Activated CD4-positive, CD25-positive, alpha-beta regulatory T cell treated with anti-CD3 and anti-CD28 coated beads, Interleukin-2, amount 50 U/mL, for 72 hours (primary cell): Measurements from ENCODE around the gene LRRC25.
"Not testable (repeated sequence)": the region's sequence is repeated elsewhere in the genome, so short reads cannot be mapped to it uniquely, and the experiment has no call there.

ENCODE experiments used
- DNase-seq: peaks from one replicate; pipeline ENCODE4 v3.0.0; 2021

Gene LRRC25

DNA sequence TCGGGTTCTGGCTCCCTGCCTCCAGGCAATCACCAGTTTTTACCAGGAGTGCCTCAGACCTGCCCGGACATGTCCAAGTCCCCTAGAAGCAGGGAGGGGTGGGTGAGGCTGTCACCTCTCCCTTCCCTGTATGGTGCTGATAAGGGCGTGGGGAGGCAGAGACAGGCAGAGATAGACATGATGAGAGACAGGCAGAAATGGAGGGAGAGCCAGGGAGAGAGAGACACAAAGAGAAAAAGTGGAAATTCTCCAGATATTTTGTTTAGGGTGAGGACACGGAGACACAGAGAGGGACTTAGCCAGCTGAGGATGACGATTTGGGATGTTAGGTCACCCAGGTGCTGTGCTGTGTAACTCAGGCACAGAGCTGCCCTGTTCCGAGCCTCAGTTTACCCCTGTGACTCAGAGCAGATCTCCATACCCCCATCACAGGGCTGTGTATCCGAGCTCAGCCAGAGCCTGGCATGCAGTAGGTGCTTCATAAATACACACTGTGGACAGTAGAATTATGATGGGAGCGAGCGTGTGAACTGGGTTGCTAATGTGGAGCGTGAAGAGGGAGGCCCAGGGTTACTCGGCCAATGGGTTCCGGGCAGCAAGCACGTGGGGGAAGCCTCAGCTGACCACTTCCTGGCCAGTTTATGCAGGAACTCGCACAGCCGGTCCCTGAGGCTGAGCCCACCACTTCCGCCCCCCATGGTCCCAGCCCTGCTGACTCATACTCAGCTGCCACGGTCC lies 23.4 kb downstream of the LRRC25 start:
- DNase-seq: peak; percentile 73

DNA sequence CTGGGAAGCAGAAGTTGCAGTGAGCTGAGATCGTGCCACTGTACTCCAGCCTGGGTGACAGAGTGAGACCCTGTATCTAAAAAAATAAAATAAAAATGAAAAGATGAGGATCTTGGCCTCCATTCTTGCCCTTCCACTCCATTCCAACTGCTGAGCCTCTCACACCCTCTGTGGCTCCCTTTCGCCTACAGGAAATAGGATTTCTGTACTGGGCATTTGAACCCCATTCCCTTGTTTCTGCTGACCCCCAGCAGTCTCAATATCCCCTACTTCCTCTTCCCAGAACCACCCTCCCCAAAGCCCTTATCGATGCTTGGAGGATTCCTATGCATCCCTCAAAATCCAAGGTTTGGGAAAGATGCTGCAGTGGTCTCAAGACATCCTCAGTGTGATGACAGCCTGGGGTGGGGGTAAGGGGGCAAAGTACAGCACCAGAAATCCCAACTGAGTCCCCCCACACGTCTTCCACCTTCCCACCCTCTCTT lies 24.0 kb downstream of the LRRC25 start:
- DNase-seq: no peak

DNA sequence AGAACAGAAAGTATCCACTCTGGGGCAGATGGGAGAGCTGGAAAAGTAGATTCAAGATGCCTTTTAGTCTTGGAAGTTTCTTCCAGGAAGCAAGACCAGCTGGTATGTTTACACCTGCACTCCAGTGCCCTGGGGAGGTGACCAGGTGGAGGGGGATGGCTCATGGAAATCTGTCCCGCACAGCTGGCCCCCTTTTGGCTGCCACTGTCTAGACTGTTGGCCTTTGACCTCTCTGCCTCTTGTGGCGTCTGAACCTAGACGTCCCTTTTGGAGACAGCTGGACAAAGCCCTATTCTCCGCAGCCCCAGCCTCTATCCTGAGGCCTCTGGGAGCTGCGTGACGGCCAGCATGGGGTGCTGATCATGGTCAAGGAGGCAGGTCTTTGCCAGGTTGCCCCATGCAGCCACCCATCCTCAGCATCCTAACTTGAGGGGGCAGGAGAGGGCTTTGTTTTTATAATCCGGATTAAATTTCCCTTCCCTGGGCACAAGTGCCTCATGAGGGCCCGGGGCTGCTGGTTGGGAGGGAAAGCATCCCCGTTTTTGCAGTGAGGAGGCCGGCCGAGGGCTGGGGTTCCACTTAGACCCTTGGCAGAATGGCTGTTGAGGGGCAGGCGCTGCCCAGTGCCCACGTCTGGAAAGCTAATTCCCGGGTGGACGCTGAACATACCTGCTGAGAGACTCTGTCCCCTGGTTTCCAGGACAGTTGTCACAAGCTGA lies 28.8 kb downstream of the LRRC25 start:
- DNase-seq: no peak

DNA sequence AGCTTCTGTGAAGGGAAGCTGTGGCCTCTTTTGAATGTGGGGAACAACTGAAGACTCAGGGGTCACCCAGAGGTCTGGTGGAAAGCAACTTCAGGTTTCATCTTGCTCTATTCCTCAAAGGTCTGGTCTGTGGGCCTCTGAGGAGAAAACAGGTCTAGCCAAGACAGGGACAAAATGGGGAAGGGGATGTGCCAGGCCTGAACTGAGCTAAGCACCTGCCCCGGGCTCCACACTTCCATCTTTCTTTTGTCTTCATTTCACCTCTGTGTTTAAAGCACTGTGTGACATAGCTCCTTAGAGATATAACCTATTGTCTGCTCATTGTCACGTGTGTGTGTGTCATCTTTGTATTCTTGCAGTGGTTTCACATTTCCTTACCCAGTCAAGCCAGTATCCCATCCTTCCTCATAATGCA lies 31.4 kb downstream of the LRRC25 start:
- no peak for DNase-seq

DNA sequence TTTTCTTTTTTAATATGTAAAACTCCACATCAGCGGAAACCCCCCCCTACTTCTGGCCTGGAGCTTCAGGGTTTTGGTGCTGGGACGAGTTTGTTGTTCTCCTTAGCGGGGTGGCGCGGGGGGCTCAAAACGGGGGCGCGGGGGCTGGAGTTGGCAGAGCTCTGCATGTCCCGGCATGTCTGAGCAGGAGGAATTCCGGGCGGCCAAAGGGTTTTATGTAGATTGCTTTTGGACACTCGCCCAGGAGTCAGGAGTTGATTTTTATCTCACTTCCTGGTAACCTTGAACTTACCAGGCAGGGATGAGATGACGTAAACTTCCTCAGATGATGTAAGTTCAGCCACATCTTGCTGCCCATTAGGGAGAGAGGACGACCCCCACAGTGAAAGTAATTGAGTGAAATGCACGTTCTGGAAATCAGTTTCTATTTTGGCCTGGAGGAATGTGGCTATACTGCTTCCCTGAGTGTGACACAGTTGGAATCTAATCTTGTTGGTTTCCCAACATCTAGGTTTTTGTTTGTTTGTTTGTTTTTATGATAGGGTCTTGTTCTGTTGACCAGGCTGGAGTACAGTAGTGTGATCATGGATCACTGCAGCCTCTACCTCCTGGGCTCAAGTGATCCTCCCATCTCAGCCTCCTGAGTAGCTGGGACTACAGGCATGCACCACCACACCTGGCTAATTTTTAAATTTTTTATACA lies 32.4 kb downstream of the LRRC25 start:
- no peak for DNase-seq

DNA sequence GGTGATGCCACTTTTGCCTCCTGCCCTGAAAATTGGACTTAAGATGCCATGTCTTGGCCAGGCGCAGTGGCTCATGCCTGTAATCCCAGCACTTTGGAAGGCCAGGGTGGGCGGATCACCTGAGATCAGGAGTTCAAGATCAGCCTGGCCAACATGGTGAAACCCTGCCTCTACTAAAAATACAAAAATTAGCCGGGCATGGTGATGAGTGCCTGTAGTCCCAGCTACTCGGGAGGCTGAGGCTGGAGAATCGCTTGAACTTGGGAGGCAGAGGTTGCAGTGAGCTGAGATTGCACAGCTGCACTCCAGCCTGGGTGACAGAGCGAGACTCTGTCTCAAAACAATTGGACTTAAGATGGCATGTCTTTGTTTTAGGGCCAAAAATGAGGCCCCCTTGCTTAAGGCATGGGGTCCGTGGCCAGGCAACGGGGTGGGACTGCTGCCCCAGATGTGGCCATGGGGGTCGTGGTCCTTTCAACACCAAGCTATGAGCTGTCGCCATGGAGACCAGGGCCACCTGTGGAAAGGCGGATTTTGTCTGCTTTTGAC lies 33.1 kb downstream of the LRRC25 start:
- not testable (repeated sequence) for DNase-seq

DNA sequence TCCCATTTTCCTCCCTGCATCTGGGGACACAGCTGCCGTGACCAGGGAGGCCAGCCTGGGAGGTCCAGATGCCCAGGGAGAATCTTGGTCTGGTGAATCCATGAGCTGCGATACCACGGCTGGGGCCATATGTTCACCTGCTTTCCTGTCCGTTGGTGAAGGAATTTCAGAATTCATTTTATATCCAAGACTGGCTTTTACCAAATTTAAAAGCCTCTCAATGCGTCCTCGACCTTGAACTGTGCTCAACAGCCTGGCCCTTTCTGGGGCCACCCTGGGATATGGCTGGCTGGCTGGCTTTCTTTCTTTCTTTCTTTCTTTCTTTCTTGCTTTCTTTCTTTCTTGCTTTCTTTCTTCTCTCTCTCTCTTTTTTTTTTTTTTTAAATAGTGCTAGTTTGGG lies 33.6 kb downstream of the LRRC25 start:
- no peak for DNase-seq

DNA sequence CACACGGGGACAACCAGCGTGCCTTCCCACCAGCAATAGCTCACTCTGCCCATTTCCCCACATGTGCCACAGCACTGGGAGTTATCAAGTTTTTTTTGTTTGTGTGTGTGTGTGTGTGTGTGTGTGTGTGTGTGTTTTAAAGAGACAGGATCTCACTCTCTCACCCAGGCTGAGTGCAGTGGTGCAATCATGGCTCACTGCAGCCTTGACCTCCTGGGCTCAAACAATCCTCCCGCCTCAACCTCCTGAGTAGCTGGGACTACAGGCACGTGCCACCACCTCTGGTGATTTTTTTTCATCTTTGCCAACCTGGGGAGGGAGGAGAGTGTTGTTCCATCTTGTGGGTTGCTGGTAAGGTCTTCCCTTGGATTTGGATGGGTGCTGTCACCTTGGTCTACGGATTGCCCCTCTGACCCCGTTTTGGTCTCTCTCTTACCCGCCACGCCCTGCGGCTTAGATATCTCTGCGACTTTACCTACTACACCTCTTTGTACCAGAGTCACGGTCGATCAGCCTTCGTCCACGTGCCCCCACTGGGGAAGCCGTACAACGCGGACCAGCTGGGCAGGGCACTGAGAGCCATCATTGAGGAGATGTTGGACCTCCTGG lies 34.4 kb downstream of the LRRC25 start:
- no peak for DNase-seq

DNA sequence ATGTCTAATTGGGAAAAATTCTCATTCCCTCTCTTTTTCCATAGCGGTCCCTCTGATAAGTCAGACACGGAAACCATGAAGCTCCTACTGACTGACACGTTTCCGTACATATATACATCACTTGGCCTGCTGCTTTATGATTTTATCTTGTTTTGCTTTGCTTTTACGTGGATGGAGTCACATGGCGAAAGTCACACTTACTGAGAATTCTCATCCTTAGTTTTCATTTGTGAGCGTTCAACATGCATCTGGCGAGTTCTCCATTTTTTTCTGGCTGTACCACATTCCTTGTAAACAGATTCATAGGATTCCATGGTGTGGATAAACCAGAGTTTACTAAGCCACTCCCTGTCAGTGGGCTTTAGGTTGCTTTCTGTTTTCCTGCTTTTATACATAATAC lies 35.8 kb downstream of the LRRC25 start:
- no peak for DNase-seq

DNA sequence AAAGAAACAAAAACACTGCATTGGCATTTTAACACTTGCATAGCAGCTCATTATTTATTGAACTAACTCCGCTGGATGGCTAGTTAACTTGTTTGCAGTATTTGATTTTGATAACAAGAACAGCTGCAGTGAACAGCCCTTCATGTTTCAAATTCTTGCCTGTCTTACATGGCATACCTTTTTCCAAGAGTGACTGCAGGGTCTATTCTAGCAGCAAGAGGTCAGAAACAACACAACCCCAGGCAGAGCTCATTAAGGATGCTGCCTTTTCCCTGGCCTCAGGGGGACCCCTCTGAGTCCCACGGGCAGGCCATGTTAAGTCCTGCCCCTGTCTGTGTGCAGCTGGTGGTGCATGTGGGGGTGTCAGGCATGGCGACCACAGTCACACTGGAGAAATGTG lies 40.4 kb downstream of the LRRC25 start:
- DNase-seq: no peak

DNA sequence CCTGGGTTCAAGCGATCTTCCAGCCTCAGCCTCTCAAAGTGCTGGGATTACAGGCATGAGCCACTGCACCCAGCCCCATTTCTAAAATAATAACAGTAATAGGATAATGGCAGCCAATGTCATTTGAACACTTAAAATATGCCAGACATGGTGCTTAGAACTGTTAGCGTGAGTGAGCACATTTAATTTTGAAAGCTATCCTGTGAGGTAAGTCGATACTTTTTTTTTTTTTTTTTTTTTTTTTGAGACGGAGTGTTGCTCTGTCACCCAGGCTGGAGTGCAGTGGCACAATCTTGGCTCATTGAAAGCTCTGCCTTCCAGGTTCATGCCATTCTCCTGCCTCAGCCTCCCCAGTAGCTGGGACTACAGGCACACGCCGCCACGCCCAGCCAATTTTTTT lies 42.7 kb downstream of the LRRC25 start:
- not testable (repeated sequence) for DNase-seq

DNA sequence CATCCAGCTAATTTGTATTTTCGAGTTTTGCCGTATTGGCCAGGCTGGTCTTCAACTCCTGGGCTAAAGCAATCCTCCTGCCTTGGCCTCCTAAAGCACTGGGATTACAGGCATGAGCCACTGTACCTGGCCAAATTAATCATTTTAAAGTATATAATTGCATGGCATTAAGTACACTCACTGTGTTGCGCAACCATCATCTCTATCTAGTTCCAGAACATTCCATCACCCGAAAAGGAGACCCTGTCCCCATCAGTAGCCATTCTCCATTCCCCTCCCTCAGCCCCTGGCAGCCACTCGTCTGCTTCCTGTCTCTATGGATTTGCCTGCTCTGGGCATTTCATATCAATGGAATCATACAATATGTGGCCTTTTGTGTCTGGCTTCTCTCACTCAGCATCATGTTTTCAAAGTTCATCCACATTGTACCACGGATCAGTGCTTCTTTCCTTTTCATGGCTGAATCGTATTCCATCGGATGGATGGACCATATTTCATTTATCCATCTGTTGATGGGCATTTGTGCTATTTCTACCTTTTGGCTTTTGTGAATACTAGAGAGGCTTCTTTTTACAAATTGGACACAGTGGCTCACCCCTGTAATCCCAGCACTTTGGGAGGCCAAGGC lies 43.9 kb downstream of the LRRC25 start:
- no peak for DNase-seq

DNA sequence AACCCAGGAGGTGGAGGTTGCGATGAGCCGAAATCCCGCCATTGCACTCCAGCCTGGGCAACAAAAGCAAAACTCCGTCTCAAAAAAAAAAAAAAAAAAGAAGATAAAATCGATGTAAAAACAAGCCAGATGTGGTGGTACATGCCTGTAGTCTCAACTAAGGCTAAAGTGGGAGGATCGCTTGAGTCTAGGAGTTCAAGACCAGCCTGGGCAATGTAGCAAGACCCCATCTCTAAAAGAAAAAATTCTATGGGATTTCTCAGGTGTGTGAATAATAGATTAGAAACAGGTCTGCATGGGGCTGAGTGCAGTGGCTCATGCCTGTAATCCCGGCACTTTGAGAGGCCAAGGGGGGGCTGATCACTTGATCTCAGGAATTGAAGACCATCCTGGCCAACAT lies 45.9 kb downstream of the LRRC25 start:
- no peak for DNase-seq

DNA sequence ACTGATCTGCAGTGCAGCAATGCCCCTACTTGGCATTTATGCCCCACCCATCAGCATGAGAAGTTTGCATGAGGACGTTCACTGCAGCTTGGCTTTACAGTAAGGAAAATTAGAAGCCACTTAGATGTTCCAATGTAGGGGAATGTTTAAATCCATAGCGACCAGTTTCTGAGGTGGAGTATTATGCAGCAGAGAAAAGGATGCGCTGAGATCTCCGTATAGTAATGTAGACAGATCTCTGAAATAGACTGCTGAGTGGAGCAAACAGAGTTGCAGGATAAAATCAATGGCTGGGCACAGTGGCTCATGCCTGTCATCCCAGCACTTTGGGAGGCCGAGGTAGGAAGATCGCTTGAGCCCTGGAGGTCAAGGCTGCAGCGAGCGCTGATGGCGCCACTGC lies 46.9 kb downstream of the LRRC25 start:
- DNase-seq: no peak

DNA sequence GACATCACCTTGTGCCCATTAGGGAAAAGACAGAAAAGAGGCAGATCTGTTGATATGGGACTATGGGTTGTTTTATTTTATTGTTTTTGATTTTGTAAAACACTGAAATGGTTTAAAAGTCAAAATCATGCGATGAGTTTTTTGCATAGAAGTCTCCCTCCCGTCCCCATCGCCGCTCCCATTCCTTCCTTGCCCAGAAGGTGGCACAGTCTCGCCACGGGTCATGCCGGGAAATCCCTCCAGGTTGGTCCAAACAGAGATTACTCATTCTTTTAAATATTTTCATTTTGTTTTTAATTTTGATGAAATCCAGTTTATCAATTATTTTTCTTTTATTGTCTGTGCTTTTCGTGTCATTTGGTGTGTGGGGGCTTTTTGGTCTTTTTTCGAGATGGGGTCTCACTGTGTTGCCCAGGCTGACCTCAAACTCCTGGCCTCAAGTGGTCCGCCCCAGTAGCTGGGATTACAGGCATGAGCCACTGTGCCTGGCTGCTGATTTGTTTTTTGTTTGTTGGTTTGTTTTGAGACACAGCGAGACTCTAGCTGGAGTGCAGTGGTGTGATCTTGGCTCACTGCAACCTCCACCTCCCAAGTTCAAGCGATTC lies 47.8 kb downstream of the LRRC25 start:
- peak; percentile 40 for DNase-seq

DNA sequence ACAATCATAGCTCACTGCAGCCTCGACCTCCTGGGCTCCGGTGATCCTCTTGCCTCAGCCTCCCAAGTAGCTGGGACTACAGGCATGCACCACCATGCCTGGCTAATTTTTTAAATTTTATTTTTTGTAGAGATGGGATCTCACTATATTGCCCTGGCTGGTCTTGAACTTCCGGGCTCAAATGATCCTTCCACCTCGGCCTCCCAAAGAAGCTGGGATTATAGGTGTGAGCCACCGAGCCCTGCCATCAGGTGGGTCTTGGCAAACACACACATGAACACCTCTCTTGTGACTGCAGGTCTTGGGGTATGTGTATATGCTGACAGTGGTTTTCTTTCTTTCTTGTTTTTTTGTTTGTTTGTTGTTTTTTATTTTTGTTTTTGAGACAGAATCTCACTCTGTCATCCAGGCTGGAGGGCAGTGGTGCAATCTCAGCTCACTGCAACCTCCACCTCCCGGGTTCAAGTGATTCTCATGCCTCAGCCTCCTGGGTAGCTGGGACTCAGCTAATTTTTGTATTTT lies 48.5 kb downstream of the LRRC25 start:
- not testable (repeated sequence) for DNase-seq

DNA sequence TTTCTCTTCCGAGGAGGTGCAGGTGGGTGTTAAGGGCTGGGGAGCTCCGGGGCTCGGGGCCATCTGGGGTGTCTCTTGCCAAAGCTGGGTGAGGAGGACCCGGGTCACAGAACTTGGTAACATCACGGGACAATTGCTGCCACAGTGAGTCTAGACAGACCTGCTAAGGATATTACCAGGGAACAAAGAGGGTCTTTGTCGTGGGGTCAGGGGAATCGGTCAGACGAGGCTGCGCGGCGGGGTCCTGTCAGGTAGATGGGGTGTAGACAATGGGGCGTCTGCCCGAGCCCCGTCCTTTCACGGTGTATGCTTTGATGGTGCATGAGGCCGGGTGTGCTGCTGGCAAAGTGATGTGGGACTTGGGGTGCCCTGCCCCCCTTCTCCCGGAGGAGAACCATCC lies 49.3 kb downstream of the LRRC25 start:
- DNase-seq: no peak

DNA sequence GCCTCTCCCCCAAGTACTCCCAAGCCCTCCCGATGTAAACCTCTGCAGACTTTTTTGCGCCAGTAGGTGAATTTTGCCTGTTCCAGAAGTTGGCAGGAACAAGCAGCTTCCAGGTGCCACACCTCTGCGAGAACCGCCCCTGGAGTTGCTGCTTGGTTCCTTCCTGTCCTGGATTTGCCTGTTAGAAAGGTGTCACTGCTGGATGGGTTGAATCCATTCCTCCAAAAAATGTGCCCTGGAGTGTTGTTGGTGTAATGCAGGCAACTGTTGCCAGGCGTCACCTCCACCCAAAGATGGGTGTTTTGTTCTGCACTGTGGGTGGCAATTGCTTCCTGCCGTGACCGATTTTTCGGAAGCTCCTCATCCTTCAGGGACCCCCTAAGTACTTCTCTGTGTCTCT lies 51.3 kb downstream of the LRRC25 start:
- DNase-seq: no peak

DNA sequence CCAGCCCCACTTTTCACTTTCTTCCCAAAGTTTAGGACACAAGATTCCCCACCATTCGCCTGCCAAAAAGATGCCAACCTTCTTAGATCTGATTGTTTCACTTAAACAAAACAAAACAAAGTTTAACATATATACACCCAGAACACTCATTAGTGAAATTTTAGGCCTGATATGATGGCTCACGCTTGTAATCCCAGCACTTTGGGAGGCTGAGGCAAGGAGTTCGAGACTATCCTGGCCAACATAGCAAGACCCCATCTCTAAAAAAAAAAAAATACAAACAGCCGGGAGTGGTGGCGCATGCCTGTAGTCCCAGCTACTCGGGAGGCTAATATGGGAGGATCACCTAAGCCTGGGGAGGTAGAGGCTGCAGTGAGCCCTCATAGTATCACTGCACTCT lies 52.1 kb downstream of the LRRC25 start:
- DNase-seq: no peak

DNA sequence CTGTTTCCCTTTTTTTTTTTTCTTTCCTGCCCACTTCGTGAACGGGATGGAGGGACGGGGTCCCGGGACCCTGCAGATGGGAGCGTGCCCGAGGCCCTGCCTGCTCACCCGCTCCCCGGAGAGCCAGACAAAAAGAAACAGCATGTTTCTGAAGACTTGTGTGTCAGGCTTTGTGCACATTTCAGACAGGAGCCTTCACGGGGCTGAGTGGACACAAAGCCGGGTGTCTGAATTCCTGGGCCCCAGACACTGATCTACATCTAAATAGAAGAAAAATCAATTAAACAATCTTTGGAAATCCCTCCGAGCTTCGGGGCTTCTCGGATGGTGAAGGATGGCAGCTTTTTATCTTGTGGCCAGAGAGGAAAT lies 52.9 kb downstream of the LRRC25 start:
- DNase-seq: no peak

DNA sequence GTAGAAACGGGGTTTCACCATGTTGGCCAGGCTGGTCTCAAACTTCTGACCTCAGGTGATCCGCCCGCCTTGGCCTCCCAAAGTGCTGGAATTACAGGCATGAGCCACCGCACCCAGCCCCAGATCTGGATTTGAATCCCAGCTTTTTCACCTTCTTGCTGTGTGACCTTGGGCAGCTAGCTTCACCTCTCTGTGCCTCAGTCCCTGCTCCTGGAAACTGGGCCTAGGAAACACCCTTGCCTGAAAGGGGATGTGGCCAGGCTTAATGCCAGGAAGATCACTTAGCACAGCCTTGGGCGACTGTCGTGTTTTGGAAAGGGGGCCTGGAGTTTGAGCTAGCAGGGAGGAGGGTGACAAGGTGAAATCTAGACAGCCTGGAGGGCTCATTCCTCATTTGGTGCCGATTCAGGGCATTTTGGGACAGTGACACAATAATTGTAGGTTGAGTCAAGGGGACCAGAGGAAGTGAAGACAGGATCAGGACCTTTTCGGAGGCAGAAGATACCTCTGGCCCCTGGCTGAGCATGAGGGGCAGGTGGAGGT lies 55.3 kb downstream of the LRRC25 start:
- DNase-seq: no peak
